ENCODE measurements around the gene ISG20. TPM values are rescaled to one million over a fixed set of nuclear protein-coding genes. Genes with fewer than 3 reads are reported as not detected.

Gene ISG20
- total RNA-seq, 1 donor = 37.8 TPM

DNA sequence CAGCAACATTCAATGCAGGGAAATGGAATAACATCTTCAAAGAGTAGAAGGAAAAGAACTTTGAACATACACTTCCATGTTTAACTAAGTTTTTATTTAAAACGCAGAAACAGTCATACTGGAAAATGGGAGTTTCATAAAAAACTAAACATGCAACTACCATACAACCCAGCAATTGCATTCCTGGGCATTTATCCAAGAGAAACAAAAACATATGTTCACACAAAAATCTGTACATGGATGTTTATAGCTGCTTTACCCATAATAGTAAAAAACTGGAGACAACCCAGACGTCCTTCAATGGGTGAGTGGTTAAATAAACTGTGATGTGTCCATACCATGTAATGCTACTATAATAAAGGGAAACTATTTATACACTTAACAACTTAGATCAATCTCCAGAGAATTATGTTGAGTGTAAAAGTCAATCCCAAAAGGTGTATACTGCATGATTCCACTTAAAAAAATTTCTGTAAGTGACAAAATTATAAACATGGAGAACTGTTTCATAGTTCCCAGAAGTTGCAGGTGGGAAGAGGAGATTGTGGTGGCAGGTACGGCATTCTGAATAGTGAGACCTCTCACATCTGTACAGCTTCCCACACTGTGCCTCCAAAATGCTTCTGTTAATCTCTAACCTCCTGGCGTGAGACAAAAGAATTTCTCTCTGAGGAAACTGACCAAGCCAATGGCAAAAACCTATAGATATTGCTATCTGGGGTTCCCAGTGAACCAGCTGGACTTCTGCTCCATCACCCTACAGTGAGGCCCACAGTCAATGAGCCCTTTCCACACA, 23.1 kb downstream of the ISG20 start:
- Histone ChIP-seq H3K27me3 (ENCODE audit: insufficient read depth, low read length) (no peaks in the 10 kb centered on the region), H3K4me1 (ENCODE audit: insufficient read depth, low read length) (peaks cover 28% of the 10 kb centered on the region), H3K4me3 (ENCODE audit: low read length) (no peak overlapping the region), H3K9me3 (ENCODE audit: low read depth, low read length) (no peaks in the 10 kb centered on the region)

DNA sequence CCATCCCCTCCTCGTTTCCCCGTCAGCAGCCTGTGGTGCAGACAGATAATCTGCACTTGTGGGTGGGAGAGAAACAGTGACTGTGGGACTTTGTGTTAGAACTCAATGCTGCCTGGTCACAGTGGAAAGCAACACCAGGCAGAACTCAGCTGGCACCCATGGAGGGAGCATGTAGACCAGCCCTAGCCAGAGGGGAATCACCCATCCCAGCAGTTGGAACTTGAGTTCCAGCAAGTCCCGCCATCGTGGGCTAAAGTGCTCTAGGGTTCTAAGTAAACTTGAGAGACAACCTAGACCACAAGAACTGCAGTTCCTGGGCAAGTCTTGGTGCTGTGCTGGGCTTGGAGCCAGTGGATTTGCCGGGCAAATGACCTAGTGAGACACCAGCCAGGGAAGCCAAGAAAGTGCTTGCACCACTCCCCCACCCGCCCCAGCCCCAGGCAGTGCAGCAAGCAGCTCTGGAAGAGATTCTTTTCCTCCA, 24.4 kb downstream of the ISG20 start:
- Histone ChIP-seq H3K4me3 (ENCODE audit: low read length) (no peak overlapping the region), H3K4me1 (ENCODE audit: insufficient read depth, low read length) (peaks cover 18% of the 10 kb centered on the region), H3K9me3 (ENCODE audit: low read depth, low read length) (no peaks in the 10 kb centered on the region), H3K27me3 (ENCODE audit: insufficient read depth, low read length) (no peaks in the 10 kb centered on the region)

- Histone ChIP-seq H3K4me3 (ENCODE audit: low read length) (no peak overlapping the region), H3K9me3 (ENCODE audit: low read depth, low read length) (no peaks in the 10 kb centered on the region), H3K4me1 (ENCODE audit: insufficient read depth, low read length) (peaks cover 7% of the 10 kb centered on the region), H3K27me3 (ENCODE audit: insufficient read depth, low read length) (no peaks in the 10 kb centered on the region)
Measured at GRCh38 chr15:88664151-88664778, 25.4 kb downstream of the ISG20 start.

GRCh38 chr15:88674661-88675060, 35.8 kb downstream of the ISG20 start:
- Histone ChIP-seq H3K9me3 (ENCODE audit: low read depth, low read length) (no peaks in the 10 kb centered on the region), H3K4me1 (ENCODE audit: insufficient read depth, low read length) (no peaks in the 10 kb centered on the region), H3K4me3 (ENCODE audit: low read length) (no peak overlapping the region), H3K27me3 (ENCODE audit: insufficient read depth, low read length) (peaks cover 4% of the 10 kb centered on the region)

GRCh38 chr15:88678755-88679154, 39.9 kb downstream of the ISG20 start:
- Histone ChIP-seq H3K4me1 (ENCODE audit: insufficient read depth, low read length) (peaks cover 3% of the 10 kb centered on the region), H3K9me3 (ENCODE audit: low read depth, low read length) (no peaks in the 10 kb centered on the region), H3K4me3 (ENCODE audit: low read length) (no peak overlapping the region), H3K27me3 (ENCODE audit: insufficient read depth, low read length) (no peaks in the 10 kb centered on the region)

DNA sequence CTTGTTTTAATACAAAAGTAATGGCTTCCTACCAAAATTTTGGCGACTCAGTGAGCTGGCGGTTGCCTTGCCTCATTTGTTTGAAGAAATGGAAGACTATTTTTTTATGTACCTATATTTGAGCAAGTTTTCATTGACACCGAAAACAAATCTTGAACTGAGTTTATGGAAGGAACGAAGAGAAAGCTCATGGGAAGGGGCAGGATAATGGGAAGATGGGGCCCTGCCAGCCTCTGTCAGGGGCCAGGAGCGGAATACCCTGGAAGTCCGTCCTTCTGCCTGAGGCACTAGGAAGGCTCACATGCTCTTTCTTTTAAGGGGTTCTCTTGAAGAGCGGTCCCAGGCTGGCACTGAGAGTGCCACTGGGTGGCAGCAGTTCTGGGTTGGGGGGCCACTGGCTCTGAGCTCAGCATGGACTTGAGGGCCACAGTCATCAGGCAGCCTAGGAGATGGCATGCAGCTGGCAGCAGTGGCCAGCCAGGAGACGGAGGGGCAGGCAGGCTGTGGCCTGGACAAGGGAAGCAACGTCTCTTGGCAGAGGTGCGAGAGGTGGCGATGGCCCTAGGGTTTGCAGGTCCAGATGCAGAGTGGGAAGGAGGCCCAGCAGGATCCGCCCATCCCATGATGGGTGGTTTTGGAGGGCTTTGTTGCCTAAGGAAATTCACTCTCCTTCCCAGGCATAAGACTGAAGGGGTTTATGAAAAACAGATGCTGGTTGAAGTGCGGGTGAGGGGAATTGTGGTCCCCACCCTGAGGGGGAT, 41.6 kb downstream of the ISG20 start:
- Histone ChIP-seq H3K27me3 (ENCODE audit: insufficient read depth, low read length) (no peaks in the 10 kb centered on the region), H3K9me3 (ENCODE audit: low read depth, low read length) (no peaks in the 10 kb centered on the region), H3K4me3 (ENCODE audit: low read length) (no peak overlapping the region), H3K4me1 (ENCODE audit: insufficient read depth, low read length) (peaks cover 3% of the 10 kb centered on the region)

- H3K4me3 ChIP-seq (ENCODE audit: low read length) = no peak overlapping the region
- no peaks in the 10 kb centered on the region for H3K27me3 ChIP-seq (ENCODE audit: insufficient read depth, low read length)
- peaks cover 3% of the 10 kb centered on the region for H3K4me1 ChIP-seq (ENCODE audit: insufficient read depth, low read length)
- H3K9me3 ChIP-seq (ENCODE audit: low read depth, low read length) = no peaks in the 10 kb centered on the region
Measured at GRCh38 chr15:88681610-88682221, 42.9 kb downstream of the ISG20 start.

DNA sequence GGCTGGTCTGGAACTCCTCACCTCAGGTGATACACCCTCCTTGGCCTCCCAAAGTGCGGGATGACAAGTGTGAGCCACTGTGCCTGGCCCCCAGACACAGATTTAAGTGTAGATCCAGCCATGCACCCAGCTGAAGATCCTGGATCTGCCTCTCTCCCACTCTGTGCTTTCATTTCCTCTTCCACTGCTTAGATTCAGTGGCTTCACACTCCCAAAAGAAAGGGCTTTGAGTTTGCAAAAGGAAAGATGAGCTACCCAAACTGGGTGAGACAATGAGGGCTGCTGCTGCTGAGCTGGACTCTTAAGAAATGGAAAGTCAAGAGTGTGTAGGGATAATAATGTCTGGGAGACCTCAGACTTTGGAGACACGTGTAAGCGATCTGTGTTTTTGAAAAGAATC, 45.5 kb downstream of the ISG20 start:
- Histone ChIP-seq H3K9me3 (ENCODE audit: low read depth, low read length) (no peaks in the 10 kb centered on the region), H3K4me1 (ENCODE audit: insufficient read depth, low read length) (peaks cover 3% of the 10 kb centered on the region), H3K27me3 (ENCODE audit: insufficient read depth, low read length) (no peaks in the 10 kb centered on the region), H3K4me3 (ENCODE audit: low read length) (no peak overlapping the region)

GRCh38 chr15:88686166-88686565, 47.4 kb downstream of the ISG20 start:
- Histone ChIP-seq H3K9me3 (ENCODE audit: low read depth, low read length) (no peaks in the 10 kb centered on the region), H3K27me3 (ENCODE audit: insufficient read depth, low read length) (no peaks in the 10 kb centered on the region), H3K4me1 (ENCODE audit: insufficient read depth, low read length) (peaks cover 3% of the 10 kb centered on the region), H3K4me3 (ENCODE audit: low read length) (no peak overlapping the region)

DNA sequence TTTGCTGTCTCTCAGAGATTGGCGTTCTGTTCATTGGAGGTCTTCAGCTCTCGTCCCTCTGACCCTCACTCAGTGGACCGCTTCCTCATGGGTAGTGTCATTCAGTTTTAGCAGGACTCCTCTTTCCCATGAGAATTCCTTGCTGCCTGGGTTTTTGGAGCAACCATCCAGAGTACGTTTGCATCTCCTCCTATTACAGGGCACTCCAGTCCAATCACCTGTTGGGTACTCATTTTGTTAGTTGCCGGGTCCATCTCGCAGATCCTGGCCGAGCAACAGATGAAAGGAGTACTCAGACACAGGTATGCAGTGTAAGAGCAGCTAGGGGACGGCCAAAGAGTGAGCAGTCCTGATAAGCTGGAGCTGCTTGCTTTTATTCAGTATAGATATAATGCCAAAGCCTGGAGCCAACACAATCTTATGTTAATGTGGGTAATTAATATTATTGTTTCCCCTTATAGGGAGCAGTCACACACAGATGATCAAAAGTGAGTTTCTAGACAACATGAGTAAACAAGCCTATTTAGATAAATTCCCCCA, 49.6 kb downstream of the ISG20 start:
- H3K4me3 ChIP-seq (ENCODE audit: low read length) = no peak overlapping the region
- no peaks in the 10 kb centered on the region for H3K27me3 ChIP-seq (ENCODE audit: insufficient read depth, low read length)
- no peaks in the 10 kb centered on the region for H3K9me3 ChIP-seq (ENCODE audit: low read depth, low read length)
- H3K4me1 ChIP-seq (ENCODE audit: insufficient read depth, low read length) = peaks cover 2% of the 10 kb centered on the region

DNA sequence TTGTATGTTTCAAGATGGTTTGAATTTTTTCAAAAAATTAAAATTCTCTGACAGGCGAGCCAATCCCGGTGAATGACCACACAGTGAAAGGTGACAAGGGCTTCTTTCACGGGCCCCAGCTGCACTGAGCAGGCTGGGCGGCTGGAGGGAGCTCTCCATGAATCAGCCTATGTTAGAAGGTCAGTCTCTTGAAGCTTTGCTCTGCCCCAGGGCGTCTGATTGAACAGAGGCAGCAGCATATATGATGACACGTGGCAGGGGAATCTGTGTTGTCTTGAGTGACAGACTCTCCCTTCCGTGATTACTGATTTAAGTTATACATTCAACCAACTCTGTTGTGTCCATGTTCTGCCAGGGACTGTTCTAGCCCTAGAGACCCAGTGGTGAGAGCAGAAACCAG, 51.5 kb downstream of the ISG20 start:
- Histone ChIP-seq H3K4me1 (ENCODE audit: insufficient read depth, low read length) (no peaks in the 10 kb centered on the region), H3K4me3 (ENCODE audit: low read length) (no peak overlapping the region), H3K27me3 (ENCODE audit: insufficient read depth, low read length) (no peaks in the 10 kb centered on the region), H3K9me3 (ENCODE audit: low read depth, low read length) (no peaks in the 10 kb centered on the region)

DNA sequence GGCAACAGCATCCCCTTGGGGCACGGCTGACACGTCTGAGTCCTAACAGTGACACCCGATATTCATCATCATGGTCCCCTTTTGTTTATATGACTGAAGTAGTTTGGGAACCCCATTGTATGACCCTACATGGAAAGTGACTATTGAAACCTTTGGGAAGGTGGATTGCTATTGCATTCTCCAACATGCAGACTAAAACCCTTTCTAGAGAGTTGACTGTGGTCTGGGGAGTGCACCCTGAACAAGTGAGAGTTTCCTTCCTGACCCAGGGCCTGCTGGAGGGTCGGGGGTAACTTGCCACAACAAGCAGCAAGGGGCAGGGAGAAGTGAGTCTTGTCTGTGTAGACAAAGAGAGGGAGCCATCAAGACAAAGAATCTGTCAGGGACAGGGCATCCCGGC, 54.4 kb downstream of the ISG20 start:
- Histone ChIP-seq H3K4me1 (ENCODE audit: insufficient read depth, low read length) (no peaks in the 10 kb centered on the region), H3K9me3 (ENCODE audit: low read depth, low read length) (no peaks in the 10 kb centered on the region), H3K27me3 (ENCODE audit: insufficient read depth, low read length) (no peaks in the 10 kb centered on the region)

GRCh38 chr15:88695101-88695500, 56.3 kb downstream of the ISG20 start:
- H3K4me1 ChIP-seq (ENCODE audit: insufficient read depth, low read length) = no peaks in the 10 kb centered on the region
- no peaks in the 10 kb centered on the region for H3K27me3 ChIP-seq (ENCODE audit: insufficient read depth, low read length)
- no peak overlapping the region for H3K4me3 ChIP-seq (ENCODE audit: low read length)
- no peaks in the 10 kb centered on the region for H3K9me3 ChIP-seq (ENCODE audit: low read depth, low read length)

More for the DNA sequence above, 54.4 kb downstream of the ISG20 start:
- no peak overlapping the region for H3K4me3 ChIP-seq (ENCODE audit: low read length)

- H3K27me3 ChIP-seq (ENCODE audit: insufficient read depth, low read length) = no peaks in the 10 kb centered on the region
- H3K4me3 ChIP-seq (ENCODE audit: low read length) = no peak overlapping the region
- H3K9me3 ChIP-seq (ENCODE audit: low read depth, low read length) = no peaks in the 10 kb centered on the region
- no peaks in the 10 kb centered on the region for H3K4me1 ChIP-seq (ENCODE audit: insufficient read depth, low read length)
Measured at GRCh38 chr15:88695691-88696251, 57.0 kb downstream of the ISG20 start.

Data from mononuclear cell (primary cell).